Measurements from ENCODE around the gene BRPF3.
A peak's percentile ranks its signal among the peaks of the same experiment; 100 is the strongest.

DNA sequence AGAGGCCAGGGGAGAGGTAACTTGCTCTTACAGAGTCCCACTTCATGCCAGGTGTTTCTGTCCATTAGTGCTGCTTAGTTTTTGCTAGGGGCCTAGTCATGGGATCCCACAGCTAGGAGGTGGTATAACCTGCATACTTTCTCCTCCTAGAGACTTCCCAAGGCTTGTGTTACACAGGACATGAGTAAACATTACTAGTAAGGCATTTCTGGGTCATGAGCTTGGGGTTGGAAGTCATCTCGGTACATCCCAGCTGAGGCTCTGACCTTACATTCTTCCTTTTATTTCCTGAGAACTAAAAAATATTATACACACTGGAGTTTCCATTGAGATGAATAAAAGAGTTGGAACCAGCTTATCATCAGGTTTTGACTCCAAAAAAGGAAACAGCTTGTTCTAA, 52.4 kb downstream of the BRPF3 start:
- no peak for TF ChIP-seq MYC (IDR thresholded peaks at IDR 0.05; ENCODE audit: low read depth, low read length)
- peak; percentile 32 for TF ChIP-seq JUN (IDR thresholded peaks at IDR 0.05; ENCODE audit: borderline replicate concordance, insufficient read depth, insufficient read length, low read depth)
- TF ChIP-seq, protein P1, sequence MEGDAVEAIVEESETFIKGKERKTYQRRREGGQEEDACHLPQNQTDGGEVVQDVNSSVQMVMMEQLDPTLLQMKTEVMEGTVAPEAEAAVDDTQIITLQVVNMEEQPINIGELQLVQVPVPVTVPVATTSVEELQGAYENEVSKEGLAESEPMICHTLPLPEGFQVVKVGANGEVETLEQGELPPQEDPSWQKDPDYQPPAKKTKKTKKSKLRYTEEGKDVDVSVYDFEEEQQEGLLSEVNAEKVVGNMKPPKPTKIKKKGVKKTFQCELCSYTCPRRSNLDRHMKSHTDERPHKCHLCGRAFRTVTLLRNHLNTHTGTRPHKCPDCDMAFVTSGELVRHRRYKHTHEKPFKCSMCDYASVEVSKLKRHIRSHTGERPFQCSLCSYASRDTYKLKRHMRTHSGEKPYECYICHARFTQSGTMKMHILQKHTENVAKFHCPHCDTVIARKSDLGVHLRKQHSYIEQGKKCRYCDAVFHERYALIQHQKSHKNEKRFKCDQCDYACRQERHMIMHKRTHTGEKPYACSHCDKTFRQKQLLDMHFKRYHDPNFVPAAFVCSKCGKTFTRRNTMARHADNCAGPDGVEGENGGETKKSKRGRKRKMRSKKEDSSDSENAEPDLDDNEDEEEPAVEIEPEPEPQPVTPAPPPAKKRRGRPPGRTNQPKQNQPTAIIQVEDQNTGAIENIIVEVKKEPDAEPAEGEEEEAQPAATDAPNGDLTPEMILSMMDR (IDR thresholded peaks at IDR 0.05; ENCODE audit: extremely low read depth in 1 of 2, insufficient read depth in 1 of 2, low read depth in 1 of 2, low read length in 2 of 2) = peak in 1 of 2 donors; percentile 19
- TF ChIP-seq, protein P2, sequence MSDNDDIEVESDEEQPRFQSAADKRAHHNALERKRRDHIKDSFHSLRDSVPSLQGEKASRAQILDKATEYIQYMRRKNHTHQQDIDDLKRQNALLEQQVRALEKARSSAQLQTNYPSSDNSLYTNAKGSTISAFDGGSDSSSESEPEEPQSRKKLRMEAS (IDR thresholded peaks at IDR 0.05; ENCODE audit: insufficient read depth, insufficient read length) = no peak
- TF ChIP-seq POLR2AphosphoS5 (IDR thresholded peaks at IDR 0.05; ENCODE audit: insufficient read depth, low read depth, low read length) = peak; percentile 65
- TF ChIP-seq POLR2A (IDR thresholded peaks at IDR 0.05; ENCODE audit: low read depth, low read length) = peak; percentile 56

All from endothelial cell of umbilical vein (primary cell).